ENCODE data around the gene KMT2D. TPM values are rescaled to one million over a fixed set of nuclear protein-coding genes. Genes with fewer than 3 reads are reported as not detected.

Gene KMT2D
- polyA plus RNA-seq, 1 of the 3 experiments (the other 2 are of a cell fraction): 30.5 TPM

- ChIA-PET POLR2A (interaction anchor here (0.6 kb wide), 1 partner anchor 12 kb away, joined by 3 read pairs; no protein-coding TSS in a partner anchor), CTCF (interaction anchor here (1.2 to 8.1 kb wide), 5 partner anchors 11 to 68 kb away, joined by 5 to 49 read pairs (median 5); no protein-coding TSS in a partner anchor)
- H3K9ac ChIP-seq: peak overlapping the region; percentile 98; the same call in 1 of the 2 replicates
- 57% methylated on average over 7 of the region's 7 CpGs for WGBS (ENCODE audit: low lambda C conversion rate)
- H3K27me3 ChIP-seq (ENCODE audit: insufficient read depth): no peaks in the 10 kb centered on the region
- peaks cover 17 to 36% of the 10 kb centered on the region in 2 experiments; a peak in 3 of 4 replicates for H3K4me1 ChIP-seq (ENCODE audit: control insufficient read depth in 1 of 2, insufficient read depth in 2 of 2, low read depth in 1 of 2, low read length in 1 of 2)
- no peaks in the 10 kb centered on the region for H3K9me2 ChIP-seq
- DNase-seq: peak; percentile 81
- H3K4me3 ChIP-seq (ENCODE audit: low read depth in 2 of 2, low read length in 1 of 2): peak overlapping the region; percentile 90 to 96; a peak in 3 of 4 replicates
- peaks cover 17 to 42% of the 10 kb centered on the region in 2 experiments for H3K36me3 ChIP-seq (replicated peaks in 1 of 2; ENCODE audit: control insufficient read depth in 1 of 2, insufficient read depth in 2 of 2, low read length in 1 of 2)
- no peak overlapping the region for H2AFZ ChIP-seq (ENCODE audit: low read depth)
- TF ChIP-seq ELF1 (IDR thresholded peaks at IDR 0.05) (0 out of 2 replicates have a peak, but pooled peaks have one; percentile 26), CHD2 (IDR thresholded peaks at IDR 0.05; ENCODE audit: low read length, partially characterized antibody) (no peak), RFX5 (IDR thresholded peaks at IDR 0.05; ENCODE audit: low read length) (no peak), NRF1 (IDR thresholded peaks at IDR 0.05; ENCODE audit: low read depth, low read length) (peak; percentile 74), GABPA (IDR thresholded peaks at IDR 0.05; ENCODE audit: low read depth) (peak; percentile 47)
- peaks cover 79% of the 10 kb centered on the region for H3K79me2 ChIP-seq (ENCODE audit: insufficient read depth)
- peak overlapping the region; percentile 96 for H3K4me2 ChIP-seq
- H3K9me3 ChIP-seq: no peaks in the 10 kb centered on the region
- peaks cover 13% of the 10 kb centered on the region for H3F3A ChIP-seq (replicated peaks; ENCODE audit: insufficient read depth)
- peak overlapping the region in 1 of 2 experiments; percentile 13; a peak in 2 of 4 replicates for H3K27ac ChIP-seq (ENCODE audit: low read depth in 2 of 2, low read length in 1 of 2)
- peaks cover 67% of the 10 kb centered on the region for H4K20me1 ChIP-seq (ENCODE audit: insufficient read depth)
Measured at GRCh38 chr12:49055978-49056754, 4.4 kb downstream of the KMT2D start.

GRCh38 chr12:49055092-49055491, 5.5 kb downstream of the KMT2D start:
- no peak for DNase-seq
- Histone ChIP-seq H3F3A (replicated peaks; ENCODE audit: insufficient read depth) (peaks cover 13% of the 10 kb centered on the region), H3K79me2 (ENCODE audit: insufficient read depth) (peaks cover 72% of the 10 kb centered on the region), H3K9me2 (no peaks in the 10 kb centered on the region), H4K20me1 (ENCODE audit: insufficient read depth) (peaks cover 74% of the 10 kb centered on the region), H3K27me3 (ENCODE audit: insufficient read depth) (no peaks in the 10 kb centered on the region), H3K36me3 (replicated peaks in 1 of 2; ENCODE audit: control insufficient read depth in 1 of 2, insufficient read depth in 2 of 2, low read length in 1 of 2) (peaks cover 21 to 53% of the 10 kb centered on the region in 2 experiments), H2AFZ (ENCODE audit: low read depth) (no peak overlapping the region), H3K9ac (no peak overlapping the region), H3K27ac (ENCODE audit: low read depth in 2 of 2, low read length in 1 of 2) (no peak overlapping the region), H3K4me2 (0 out of 2 replicates have a peak overlapping the region, but pooled peaks have one; percentile 96), H3K9me3 (no peaks in the 10 kb centered on the region), H3K4me1 (ENCODE audit: control insufficient read depth in 1 of 2, insufficient read depth in 2 of 2, low read depth in 1 of 2, low read length in 1 of 2) (peaks cover 19 to 35% of the 10 kb centered on the region in 2 experiments), H3K4me3 (ENCODE audit: low read depth in 2 of 2, low read length in 1 of 2) (no peak overlapping the region)
- TF ChIP-seq TEAD4 (IDR thresholded peaks at IDR 0.05; ENCODE audit: borderline replicate concordance, insufficient read depth): no peak
- TF ChIP-seq CTCF (IDR thresholded peaks at IDR 0.05): no peak
- TF ChIP-seq IRF3 (IDR thresholded peaks at IDR 0.05; ENCODE audit: low read depth, low read length): no peak
- ChIA-PET CTCF (interaction anchor here (0.8 to 8.1 kb wide), 8 partner anchors 10 to 120 kb away, joined by 3 to 49 read pairs (median 5); no protein-coding TSS in a partner anchor), POLR2A (no interaction called here)
- WGBS (ENCODE audit: low lambda C conversion rate): 91% methylated on average over 4 of the region's 4 CpGs

All from SK-N-SH (cell line).